GM12878 (cell line): ENCODE results near the gene ATF6. TPM values are rescaled to one million over a fixed set of nuclear protein-coding genes. Genes with fewer than 3 reads are reported as not detected.

ENCODE experiments used
- ATAC-seq: fragments of 200-7000 bp; cut with Tn5 transposase; 3 replicates; pipeline ENCODE4 v1.9.1; 2020; ENCODE audit warnings: mild to moderate bottlenecking, moderate library complexity
- BruUV-seq: library from RNA; stranded (reverse); fragments of 400-500 nt; replicated peaks from 2 replicates; lab custom pipeline; 2021; lab: Mats Ljungman, UMichigan
- CTCF ChIA-PET: fragments of 300-600 bp; sonication (Branson Sonifier 250); formaldehyde crosslinking; extraction: SDS; loops from one replicate; lab custom pipeline; 2021; ENCODE audit warnings: inconsistent platforms; lab: Yijun Ruan, JAX
- POLR2A ChIA-PET: fragments of 350-600 bp; formaldehyde crosslinking; extraction: SDS; loops from one replicate; lab custom pipeline; 2021; ENCODE audit warnings: inconsistent platforms; lab: Charles Lee
- RAD21 ChIA-PET: fragments of 300-600 bp; sonication (Branson Sonifier 250); formaldehyde crosslinking; loops from one replicate; lab custom pipeline; 2023; ENCODE audit warnings: antibody characterized with exemption; ENCODE audit not compliant: unreplicated experiment; lab: Charles Lee
- SMC1A ChIA-PET: fragments of 300-600 bp; sonication (Branson Sonifier 250); formaldehyde crosslinking; loops from one replicate; lab custom pipeline; 2023; ENCODE audit not compliant: unreplicated experiment, uncharacterized antibody; lab: Charles Lee
- DNase-seq: peaks from one replicate; pipeline ENCODE4 v3.0.0-alpha.2; 2011; ENCODE audit warnings: low read depth, low spot score
- FAIRE-seq: peaks from 3 replicates; lab custom pipeline; 2011; peaks lifted over from hg19 to GRCh38; lab: Jason Lieb, UNC
- H2AFZ ChIP-seq: 2 replicates; pipeline ENCODE4 v1.6.0; 2011; ENCODE audit warnings: low read depth, low read length, control low read depth; ENCODE audit not compliant: control insufficient read depth
- H3K27ac ChIP-seq: 2 replicates; pipeline ENCODE4 v1.5.1; 2011; ENCODE audit warnings: control low read depth; ENCODE audit not compliant: control insufficient read depth, insufficient read depth
- H3K27me3 ChIP-seq, 2 experiments: replicated peaks in 1 of 2; 2 replicates each; pipeline versions ENCODE4 v1.6.0 to v1.6.1; 2011; ENCODE audit warnings: low read length in 1 of 2; ENCODE audit not compliant: control insufficient read depth in 2 of 2, insufficient read depth in 2 of 2
- H3K36me3 ChIP-seq, 2 experiments: 2 replicates each; pipeline ENCODE4 v1.5.1; 2011; ENCODE audit warnings: low read length in 1 of 2; ENCODE audit not compliant: control insufficient read depth in 2 of 2, insufficient read depth in 2 of 2
- H3K4me1 ChIP-seq: 2 replicates; pipeline ENCODE4 v1.6.1; 2011; ENCODE audit warnings: mild to moderate bottlenecking, low read length, moderate library complexity, mixed read lengths; ENCODE audit not compliant: control insufficient read depth, insufficient read depth
- H3K4me2 ChIP-seq: 2 replicates; pipeline ENCODE4 v1.6.0; 2011; ENCODE audit warnings: control low read depth; ENCODE audit not compliant: control insufficient read depth, insufficient read depth
- H3K4me3 ChIP-seq: fragments of 200-600 bp; sonication (generic); 2 replicates; pipeline ENCODE4 v1.5.1; 2016
- H3K79me2 ChIP-seq: 2 replicates; pipeline ENCODE4 v1.6.0; 2011; ENCODE audit warnings: low read length; ENCODE audit not compliant: control insufficient read depth, insufficient read depth
- H3K9ac ChIP-seq: 2 replicates; pipeline ENCODE4 v1.8.0; 2011; ENCODE audit warnings: low read length, control low read depth, mixed read lengths; ENCODE audit not compliant: control insufficient read depth, insufficient read depth
- H3K9me3 ChIP-seq: replicated peaks from 3 replicates; pipeline ENCODE4 v1.5.1; 2011; ENCODE audit warnings: mild to moderate bottlenecking, low read length; ENCODE audit not compliant: control insufficient read depth, insufficient read depth
- H4K20me1 ChIP-seq: 2 replicates; pipeline ENCODE4 v1.6.0; 2011; ENCODE audit not compliant: control insufficient read depth, insufficient read depth
- BCL3 ChIP-seq: IDR thresholded peaks from 2 replicates; pipeline ENCODE4 v1.6.1; 2011; ENCODE audit warnings: borderline replicate concordance, low read depth, mild to moderate bottlenecking, moderate library complexity, low read length; ENCODE audit not compliant: insufficient read depth, poor library complexity, severe bottlenecking
- CBX5 ChIP-seq: sonication (generic); IDR thresholded peaks from 2 replicates; pipeline ENCODE4 v1.6.1; 2016; ENCODE audit warnings: low read depth, moderate library complexity, mild to moderate bottlenecking, inconsistent platforms
- CHD1 ChIP-seq: IDR thresholded peaks from 2 replicates; pipeline ENCODE4 v1.6.1; 2012; ENCODE audit warnings: low read depth, low read length, improper control_type of control experiment
- CHD4 ChIP-seq: fragments of 200-600 bp; sonication (generic); IDR thresholded peaks from 2 replicates; pipeline ENCODE4 v1.6.1; 2016; ENCODE audit warnings: mild to moderate bottlenecking
- HDAC2 ChIP-seq: fragments of 200-600 bp; sonication (generic); IDR thresholded peaks from 2 replicates; pipeline ENCODE4 v1.6.1; 2017
- IKZF2 ChIP-seq, 2 experiments: fragments of 450-650 bp; IDR thresholded peaks; 2 replicates each; pipeline ENCODE4 v1.6.1; 2017; ENCODE audit warnings: mild to moderate bottlenecking in 2 of 2, moderate library complexity in 2 of 2
- NFIC ChIP-seq: IDR thresholded peaks from 2 replicates; pipeline ENCODE4 v1.6.1; 2012; ENCODE audit warnings: low read depth, mild to moderate bottlenecking, inconsistent platforms, low read length, moderate library complexity
- NRF1 ChIP-seq: conservative IDR thresholded peaks from 2 replicates; pipeline ENCODE4 v1.6.1; 2011; ENCODE audit warnings: mild to moderate bottlenecking, low read depth, low read length, improper control_type of control experiment
- RAD21 ChIP-seq: IDR thresholded peaks from 2 replicates; pipeline ENCODE4 v1.6.1; 2011; ENCODE audit warnings: mild to moderate bottlenecking, low read depth, low read length, moderate library complexity; ENCODE audit not compliant: insufficient read depth
- RCOR1 ChIP-seq: conservative IDR thresholded peaks from 2 replicates; pipeline ENCODE4 v1.6.1; 2012; ENCODE audit warnings: low read depth, low read length, improper control_type of control experiment
- SIN3A ChIP-seq: IDR thresholded peaks from 2 replicates; pipeline ENCODE4 v1.6.1; 2012; ENCODE audit warnings: low read depth, low read length, improper control_type of control experiment
- TCF7 ChIP-seq: IDR thresholded peaks from 2 replicates; pipeline ENCODE4 v1.6.1; 2014; ENCODE audit warnings: antibody characterized with exemption, borderline replicate concordance
- YY1 ChIP-seq: IDR thresholded peaks from 2 replicates; pipeline ENCODE4 v1.6.1; 2011; ENCODE audit warnings: low read depth, mild to moderate bottlenecking, low read length
- ZBTB4 ChIP-seq: fragments of 450-650 bp; formaldehyde crosslinking; IDR thresholded peaks from 2 replicates; pipeline ENCODE4 v1.4.0; 2022; ENCODE audit warnings: mild to moderate bottlenecking, moderate library complexity
- WGBS: methylation state at CpG from one replicate; pipeline ENCODE4 v1.1.6; 2016; ENCODE audit warnings: low lambda C conversion rate; ENCODE audit not compliant: insufficient replicate concordance, insufficient coverage; ENCODE audit errors: missing lambda C conversion rate; 5-methylcytosine and 5-hydroxymethylcytosine counted together
- in situ Hi-C: fragments of 300-500 bp; cut with MboI; formaldehyde crosslinking; loops from 9 replicates; pipeline ENCODE4 v1.14.3; 2018; ENCODE audit warnings: mixed read lengths
- intact Hi-C: fragments of 100-400 bp; cut with micrococcal nuclease; formaldehyde crosslinking; loops from one replicate; pipeline ENCODE4 v1.14.2; 2022; ENCODE audit not compliant: unreplicated experiment
- polyA plus RNA-seq, 11 experiments: library from polyadenylated mRNA; depleted of rRNA in 4 of 11; unstranded in 6 of 11; stranded (reverse) in 5 of 11; fragments of >200 nt; fragmentation: Nextera tagmentation in 4 of 11; fragmentation: Illumina TruSeq in 1 of 11; extraction: Ambion mirVana in 4 of 11; extraction: Trizol in 1 of 11; gene quantifications; 1 replicate in 1 of 11; 2 replicates in 10 of 11; pipeline versions ENCODE4 v1.2.1 to v1.2.3, GENCODE V29; 2011 to 2016; ENCODE audit warnings: inconsistent platforms in 2 of 11, missing spikeins in 2 of 11, low read depth in 1 of 11
- total RNA-seq, 4 experiments: library from RNA; depleted of rRNA in 3 of 4; stranded (reverse); fragments of >200 nt in 3 of 4; fragmentation: Illumina TruSeq in 1 of 4; extraction: Trizol in 1 of 4; gene quantifications; 2 replicates each; pipeline versions ENCODE4 v1.2.1 to v1.2.3, GENCODE V29; 2013 to 2021
- TF ChIP-seq, protein P1 (sequence below): IDR thresholded peaks from 2 replicates; pipeline ENCODE4 v1.6.1; 2012; ENCODE audit warnings: low read length, inconsistent platforms
- TF ChIP-seq, protein P2 (sequence below): fragments of 450-650 bp; IDR thresholded peaks from 2 replicates; pipeline ENCODE4 v1.6.1; 2016; ENCODE audit warnings: mild to moderate bottlenecking

Gene ATF6
- total and polyA plus RNA-seq, 10 of the 15 experiments (the other 5 are each of a cell fraction or from before 2014, with no cell fraction given): 7.8 to 24.3 (median 14.7) TPM

DNA sequence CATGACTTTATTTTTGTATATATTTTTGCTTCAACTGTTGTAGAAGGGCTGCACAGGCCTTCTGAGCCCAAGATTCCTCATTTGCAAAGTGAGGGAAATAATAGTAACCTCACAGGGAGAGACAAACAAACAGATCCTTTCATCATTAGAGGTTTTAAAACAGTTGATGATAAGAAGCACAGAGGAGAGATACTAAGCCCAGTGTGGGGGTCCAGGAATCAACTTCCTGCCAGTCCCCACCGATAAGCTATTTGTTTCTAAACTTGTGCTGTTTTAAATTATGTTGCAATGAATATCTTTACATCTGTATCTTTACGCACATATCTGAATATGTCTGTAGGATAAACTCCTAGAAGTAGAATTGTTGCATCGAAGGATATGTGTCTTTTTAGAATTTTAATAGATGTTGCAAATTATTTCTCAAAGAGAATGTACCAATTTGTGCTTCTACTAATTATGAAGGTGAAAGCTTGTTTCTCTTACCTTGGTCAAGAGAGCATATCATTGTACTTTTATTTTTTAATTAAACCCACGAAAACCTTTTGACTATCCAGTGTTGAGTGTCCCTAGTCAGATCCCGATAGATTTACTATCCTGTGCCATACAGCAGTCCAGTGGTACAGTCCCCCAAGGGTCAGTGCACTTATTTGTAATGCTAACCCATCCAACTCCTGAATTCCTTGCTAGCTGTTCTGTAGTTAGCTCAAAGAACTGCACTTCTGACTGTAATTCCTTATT lies 34.0 kb upstream of the ATF6 start:
- no peak for FAIRE-seq
- Histone ChIP-seq H3K36me3 (no peaks in the 10 kb centered on the region), H3K4me3 (no peak overlapping the region), H3K27ac (no peak overlapping the region), H3K27me3 (no peaks in the 10 kb centered on the region), H4K20me1 (no peaks in the 10 kb centered on the region), H3K9me3 (no peaks in the 10 kb centered on the region), H3K9ac (no peak overlapping the region), H3K4me2 (no peak overlapping the region), H3K4me1 (peaks cover 46% of the 10 kb centered on the region), H2AFZ (no peak overlapping the region), H3K79me2 (peaks cover under 1% of the 10 kb centered on the region; the same call in 1 of the 2 replicates)
- no TSS peak for BruUV-seq
- POLR2A ChIA-PET: interaction anchor here (1.1 to 1.2 kb wide), 2 partner anchors 16 to 24 kb away, joined by 3 read pairs; no protein-coding TSS in a partner anchor
- TF ChIP-seq RAD21: no peak
- TF ChIP-seq CBX5: no peak
- no peak for TF ChIP-seq CHD4
- TF ChIP-seq, protein P1, sequence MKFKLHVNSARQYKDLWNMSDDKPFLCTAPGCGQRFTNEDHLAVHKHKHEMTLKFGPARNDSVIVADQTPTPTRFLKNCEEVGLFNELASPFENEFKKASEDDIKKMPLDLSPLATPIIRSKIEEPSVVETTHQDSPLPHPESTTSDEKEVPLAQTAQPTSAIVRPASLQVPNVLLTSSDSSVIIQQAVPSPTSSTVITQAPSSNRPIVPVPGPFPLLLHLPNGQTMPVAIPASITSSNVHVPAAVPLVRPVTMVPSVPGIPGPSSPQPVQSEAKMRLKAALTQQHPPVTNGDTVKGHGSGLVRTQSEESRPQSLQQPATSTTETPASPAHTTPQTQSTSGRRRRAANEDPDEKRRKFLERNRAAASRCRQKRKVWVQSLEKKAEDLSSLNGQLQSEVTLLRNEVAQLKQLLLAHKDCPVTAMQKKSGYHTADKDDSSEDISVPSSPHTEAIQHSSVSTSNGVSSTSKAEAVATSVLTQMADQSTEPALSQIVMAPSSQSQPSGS: no peak
- TF ChIP-seq, protein P2, sequence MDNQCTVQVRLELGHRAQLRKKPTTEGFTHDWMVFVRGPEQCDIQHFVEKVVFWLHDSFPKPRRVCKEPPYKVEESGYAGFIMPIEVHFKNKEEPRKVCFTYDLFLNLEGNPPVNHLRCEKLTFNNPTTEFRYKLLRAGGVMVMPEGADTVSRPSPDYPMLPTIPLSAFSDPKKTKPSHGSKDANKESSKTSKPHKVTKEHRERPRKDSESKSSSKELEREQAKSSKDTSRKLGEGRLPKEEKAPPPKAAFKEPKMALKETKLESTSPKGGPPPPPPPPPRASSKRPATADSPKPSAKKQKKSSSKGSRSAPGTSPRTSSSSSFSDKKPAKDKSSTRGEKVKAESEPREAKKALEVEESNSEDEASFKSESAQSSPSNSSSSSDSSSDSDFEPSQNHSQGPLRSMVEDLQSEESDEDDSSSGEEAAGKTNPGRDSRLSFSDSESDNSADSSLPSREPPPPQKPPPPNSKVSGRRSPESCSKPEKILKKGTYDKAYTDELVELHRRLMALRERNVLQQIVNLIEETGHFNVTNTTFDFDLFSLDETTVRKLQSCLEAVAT: no peak
- TF ChIP-seq SIN3A: no peak
- TF ChIP-seq NRF1: no peak
- TF ChIP-seq YY1: no peak
- TF ChIP-seq IKZF2 (IDR thresholded peaks at IDR 0.05): no peak
- TF ChIP-seq NFIC: no peak
- no peak for TF ChIP-seq HDAC2
- no peak for TF ChIP-seq BCL3
- no peak for TF ChIP-seq CHD1
- no peak for TF ChIP-seq ZBTB4 (CRISPR knock-in tag)
- TF ChIP-seq RCOR1: no peak
- TF ChIP-seq TCF7: no peak
- CTCF ChIA-PET: interaction anchor here (1.0 to 16.4 kb wide), 6 partner anchors 10 to 245 kb away, joined by 3 to 262 read pairs (median 4); partner anchors contain the start of gene FCRLA
- RAD21 ChIA-PET: no interaction called here
- 76% methylated on average over 5 of the region's 5 CpGs for WGBS
- ATAC-seq: no peak
- SMC1A ChIA-PET: interaction anchor here (0.8 to 1.7 kb wide), 7 partner anchors 10 to 248 kb away, joined by 3 to 6 read pairs (median 4); partner anchors contain the start of gene FCRLA
- intact Hi-C loops: no loop called here
- in situ Hi-C loops: no loop called here
- no peak for DNase-seq
